ENCODE results near the gene APOL1. TPM values are rescaled to one million over a fixed set of nuclear protein-coding genes. Genes with fewer than 3 reads are reported as not detected.
A peak's percentile ranks its signal among the peaks of the same experiment; 100 is the strongest.

Gene APOL1
- total RNA-seq, 4 donors from 2014 or later = 0.87 to 11.1 (median 6.2) TPM

GRCh38 chr22:36298601-36299000 lies 45.7 kb downstream of the APOL1 start:
- peaks cover 12 to 99% of the 10 kb centered on the region in 2 donors for H3K36me3 ChIP-seq
- in situ Hi-C loops (cut with MboI; ENCODE audit: low sequenced_read_pairs in 4 of 4) = loop anchor here in 1 of 4 donors (5.0 kb wide), 1 partner anchor 179 kb away; no protein-coding TSS in a partner anchor
- no peaks in the 10 kb centered on the region for H3K27me3 ChIP-seq
- H3K9me3 ChIP-seq = no peaks in the 10 kb centered on the region
- no peak overlapping the region for H3K27ac ChIP-seq
- TF ChIP-seq CTCF (IDR thresholded peaks at IDR 0.05 in 4 of 5, conservative IDR thresholded peaks at IDR 0.05 in 1 of 5) (no peak), POLR2A (IDR thresholded peaks at IDR 0.05) (no peak)
- intact Hi-C loops (cut with DNase I; ENCODE audit: low total_unique reads) = no loop called here
- no peaks in the 10 kb centered on the region for H3K4me1 ChIP-seq
- DNase-seq (no peak), ATAC-seq (no peak)
- no peak overlapping the region for H3K4me3 ChIP-seq

- peak overlapping the region in 2 of 4 donors; percentile 13 to 24 for H3K27ac ChIP-seq
- no peak for ATAC-seq
- in situ Hi-C loops (cut with MboI; ENCODE audit: low sequenced_read_pairs in 4 of 4) (loop anchor here in 1 of 4 donors (5.0 kb wide), 1 partner anchor 178 kb away; no protein-coding TSS in a partner anchor), intact Hi-C loops (cut with DNase I; ENCODE audit: low total_unique reads) (no loop called here)
- no peaks in the 10 kb centered on the region for H3K27me3 ChIP-seq
- H3K36me3 ChIP-seq = peaks cover 12 to 99% of the 10 kb centered on the region in 2 donors
- no peak for DNase-seq
- TF ChIP-seq CTCF (IDR thresholded peaks at IDR 0.05 in 4 of 5, conservative IDR thresholded peaks at IDR 0.05 in 1 of 5) (no peak), POLR2A (IDR thresholded peaks at IDR 0.05) (no peak)
- no peaks in the 10 kb centered on the region for H3K9me3 ChIP-seq
- H3K4me1 ChIP-seq = no peaks in the 10 kb centered on the region
- H3K4me3 ChIP-seq = no peak overlapping the region
These were observed 46.4 kb downstream of the APOL1 start for GRCh38 chr22:36299295-36299694.

GRCh38 chr22:36299911-36300310 lies 47.0 kb downstream of the APOL1 start:
- H3K27me3 ChIP-seq = no peaks in the 10 kb centered on the region
- H3K27ac ChIP-seq = peak overlapping the region in 1 of 4 donors; percentile 24
- H3K36me3 ChIP-seq = peaks cover 11 to 99% of the 10 kb centered on the region in 2 donors
- DNase-seq = no peak
- TF ChIP-seq CTCF (IDR thresholded peaks at IDR 0.05 in 4 of 5, conservative IDR thresholded peaks at IDR 0.05 in 1 of 5) (no peak), POLR2A (IDR thresholded peaks at IDR 0.05) (no peak)
- no peak for ATAC-seq
- no peak overlapping the region for H3K4me3 ChIP-seq
- in situ Hi-C loops (cut with MboI; ENCODE audit: low sequenced_read_pairs in 4 of 4) (loop anchor here in 1 of 4 donors (5.0 kb wide), 1 partner anchor 177 kb away; no protein-coding TSS in a partner anchor), intact Hi-C loops (cut with DNase I; ENCODE audit: low total_unique reads) (loop anchor here (2.0 kb wide), 1 partner anchor 87 kb away; the partner anchor contains the start of gene MYH9)
- no peaks in the 10 kb centered on the region for H3K9me3 ChIP-seq
- no peaks in the 10 kb centered on the region for H3K4me1 ChIP-seq

- H3K4me3 ChIP-seq = no peak overlapping the region
- intact Hi-C loops (cut with DNase I; ENCODE audit: low total_unique reads) (loop anchor here (1.0 to 2.0 kb wide), 2 partner anchors 86 to 170 kb away; partner anchors contain the start of gene MYH9), in situ Hi-C loops (cut with MboI; ENCODE audit: low sequenced_read_pairs in 4 of 4) (no loop called here)
- no peak overlapping the region for H3K27ac ChIP-seq
- no peak for TF ChIP-seq POLR2A (IDR thresholded peaks at IDR 0.05)
- TF ChIP-seq CTCF (IDR thresholded peaks at IDR 0.05 in 4 of 5, conservative IDR thresholded peaks at IDR 0.05 in 1 of 5) = no peak
- no peaks in the 10 kb centered on the region for H3K9me3 ChIP-seq
- H3K4me1 ChIP-seq = no peaks in the 10 kb centered on the region
- peaks cover 12 to 99% of the 10 kb centered on the region in 2 donors for H3K36me3 ChIP-seq
- ATAC-seq (no peak), DNase-seq (no peak)
- no peaks in the 10 kb centered on the region for H3K27me3 ChIP-seq
These were observed 47.7 kb downstream of the APOL1 start for GRCh38 chr22:36300396-36301212.

Data from gastrocnemius medialis (tissue), 4 donors.